HepG2 (cell line): ENCODE data around the gene CALN1. TPM values are rescaled to one million over a fixed set of nuclear protein-coding genes. Genes with fewer than 3 reads are reported as not detected.

ENCODE experiments used
- ATAC-seq: fragments of 200-7000 bp; cut with Tn5 transposase; 3 replicates; pipeline ENCODE4 v1.9.1; 2020; ENCODE audit warnings: mild to moderate bottlenecking, moderate library complexity
- BruUV-seq: library from RNA; stranded (reverse); fragments of 400-500 nt; replicated peaks from 2 replicates; lab custom pipeline; 2021; lab: Mats Ljungman, UMichigan
- CTCF ChIA-PET: fragments of 300-600 bp; formaldehyde crosslinking; extraction: SDS; loops from one replicate; lab custom pipeline; 2021; ENCODE audit warnings: low total read pairs, inconsistent platforms, low intra/inter-chr PET ratio; lab: Yijun Ruan, JAX
- POLR2A ChIA-PET: fragments of 350-600 bp; sonication (Branson Sonifier 250); formaldehyde crosslinking; loops from one replicate; lab custom pipeline; 2020; ENCODE audit warnings: antibody characterized with exemption, inconsistent platforms; lab: Yijun Ruan, JAX
- DNase-seq: peaks from one replicate; pipeline ENCODE4 v3.0.0-alpha.2; 2015; ENCODE audit warnings: low spot score
- FAIRE-seq: peaks from 3 replicates; lab custom pipeline; 2011; peaks lifted over from hg19 to GRCh38; lab: Jason Lieb, UNC
- H2AFZ ChIP-seq: one replicate; pipeline ENCODE4 v1.6.1; 2011; ENCODE audit warnings: low read length, inconsistent platforms
- H3K27ac ChIP-seq: fragments of 300-600 bp; 3 replicates; pipeline ENCODE4 v1.8.0; 2011; ENCODE audit warnings: mixed run types, mild to moderate bottlenecking, mixed read lengths, low read length, inconsistent platforms; ENCODE audit not compliant: insufficient read depth; ENCODE audit errors: extremely low read length
- H3K27me3 ChIP-seq, 2 experiments: fragments of 200-600 bp in 1 of 2; 2 replicates in 1 of 2; 3 replicates in 1 of 2; pipeline versions ENCODE4 v1.6.0 to v1.8.0; 2011; ENCODE audit warnings: low read length in 2 of 2, mild to moderate bottlenecking in 2 of 2, moderate library complexity in 2 of 2, inconsistent platforms in 1 of 2; ENCODE audit not compliant: insufficient read depth in 2 of 2, control insufficient read depth in 1 of 2
- H3K36me3 ChIP-seq, 2 experiments: fragments of 200-600 bp in 1 of 2; replicated peaks in 1 of 2; 2 replicates in 1 of 2; 3 replicates in 1 of 2; pipeline versions ENCODE4 v1.5.1 to v1.8.0; 2011; ENCODE audit warnings: low read length in 2 of 2, inconsistent platforms in 1 of 2; ENCODE audit not compliant: insufficient read depth in 2 of 2, control insufficient read depth in 1 of 2
- H3K4me1 ChIP-seq: 2 replicates; pipeline ENCODE4 v1.5.1; 2012; ENCODE audit warnings: low read length, inconsistent platforms; ENCODE audit not compliant: insufficient read depth
- H3K4me2 ChIP-seq: 2 replicates; pipeline ENCODE4 v1.6.0; 2011; ENCODE audit warnings: low read depth, low read length, inconsistent platforms
- H3K4me3 ChIP-seq, 3 experiments: fragments of 200-600 bp in 1 of 3; sonication (generic), shearing (Covaris generic) in 1 of 3; replicated peaks in 1 of 3; 2 replicates each; pipeline ENCODE4 v1.5.1; 2011 to 2016; ENCODE audit warnings: low read length in 3 of 3, inconsistent platforms in 2 of 3, low read depth in 2 of 3, mild to moderate bottlenecking in 2 of 3, control low read depth in 1 of 3, mixed read lengths in 1 of 3; ENCODE audit not compliant: insufficient read depth in 1 of 3
- H3K79me2 ChIP-seq: one replicate; pipeline ENCODE4 v1.6.1; 2011; ENCODE audit warnings: low read length, inconsistent platforms; ENCODE audit not compliant: insufficient read depth
- H3K9ac ChIP-seq: 2 replicates; pipeline ENCODE4 v1.6.0; 2011; ENCODE audit warnings: mild to moderate bottlenecking, low read depth, low read length, inconsistent platforms; ENCODE audit not compliant: insufficient read depth
- H3K9me3 ChIP-seq: 2 replicates; pipeline ENCODE4 v1.5.1; 2012; ENCODE audit warnings: mild to moderate bottlenecking, low read length
- H4K20me1 ChIP-seq: 2 replicates; pipeline ENCODE4 v1.6.0; 2011; ENCODE audit warnings: inconsistent platforms, mild to moderate bottlenecking, low read length, moderate library complexity; ENCODE audit not compliant: insufficient read depth
- BCL6 ChIP-seq: IDR thresholded peaks from 2 replicates; pipeline ENCODE4 v1.6.1; 2016; ENCODE audit warnings: missing genetic modification reagents, missing compliant biosample characterization
- DR1 ChIP-seq: sonication (generic); formaldehyde crosslinking; IDR thresholded peaks from 2 replicates; pipeline ENCODE4 v1.8.0; 2021; ENCODE audit warnings: mild to moderate bottlenecking, missing genetic modification reagents, inconsistent platforms
- EED ChIP-seq: sonication (generic); formaldehyde crosslinking; IDR thresholded peaks from 2 replicates; pipeline ENCODE4 v1.5.0; 2020; ENCODE audit warnings: mild to moderate bottlenecking, missing genetic modification reagents
- MBD4 ChIP-seq: IDR thresholded peaks from 2 replicates; pipeline ENCODE4 v1.6.1; 2012; ENCODE audit warnings: low read length, inconsistent platforms, borderline replicate concordance
- NR1H2 ChIP-seq: sonication (generic); formaldehyde crosslinking; IDR thresholded peaks from 2 replicates; pipeline ENCODE4 v1.8.1; 2022; ENCODE audit warnings: low read depth, missing genetic modification reagents, borderline replicate concordance
- PCBP2 ChIP-seq: fragments of 200-400 bp; formaldehyde crosslinking; optimal IDR thresholded peaks from 2 replicates; pipeline ENCODE3; 2018; ENCODE audit warnings: low read length, low read depth; ENCODE audit not compliant: poor library complexity, severe bottlenecking
- POLR2AphosphoS2 ChIP-seq: IDR thresholded peaks from 2 replicates; pipeline ENCODE4 v1.6.1; 2011; ENCODE audit warnings: low read depth, low read length, improper control_type of control experiment
- RARG ChIP-seq: sonication (generic); formaldehyde crosslinking; IDR thresholded peaks from 2 replicates; pipeline ENCODE4 v1.4.0; 2020; ENCODE audit warnings: low read depth, mild to moderate bottlenecking, missing genetic modification reagents
- RBAK ChIP-seq: sonication (generic); formaldehyde crosslinking; IDR thresholded peaks from 2 replicates; pipeline ENCODE4 v1.5.1; 2020; ENCODE audit warnings: mild to moderate bottlenecking, missing genetic modification reagents
- SALL1 ChIP-seq: sonication (generic); formaldehyde crosslinking; IDR thresholded peaks from 2 replicates; pipeline ENCODE4 v1.8.0; 2022; ENCODE audit warnings: mild to moderate bottlenecking, missing genetic modification reagents
- STAT5B ChIP-seq: sonication (generic); formaldehyde crosslinking; IDR thresholded peaks from 2 replicates; pipeline ENCODE4 v1.4.0; 2020; ENCODE audit warnings: missing genetic modification reagents
- SYNCRIP ChIP-seq: fragments of 200-400 bp; formaldehyde crosslinking; IDR thresholded peaks from 2 replicates; pipeline ENCODE4 v1.6.1; 2018; ENCODE audit warnings: mild to moderate bottlenecking, low read depth, low read length; ENCODE audit not compliant: insufficient read depth
- TAF15 ChIP-seq: fragments of 200-400 bp; formaldehyde crosslinking; IDR thresholded peaks from one replicate; pipeline ENCODE4 v1.6.1; 2018; ENCODE audit warnings: mild to moderate bottlenecking, low read depth, low read length; ENCODE audit not compliant: poor library complexity, severe bottlenecking
- ZBTB42 ChIP-seq: sonication (generic); formaldehyde crosslinking; IDR thresholded peaks from 2 replicates; pipeline ENCODE4 v1.5.0; 2020; ENCODE audit warnings: mild to moderate bottlenecking, missing genetic modification reagents
- ZMYM3 ChIP-seq: sonication (generic); formaldehyde crosslinking; IDR thresholded peaks from 2 replicates; pipeline ENCODE4 v1.5.1; 2020; ENCODE audit warnings: mild to moderate bottlenecking, missing genetic modification reagents
- ZNF317 ChIP-seq: sonication (generic); formaldehyde crosslinking; IDR thresholded peaks from 2 replicates; pipeline ENCODE4 v1.5.0; 2020; ENCODE audit warnings: mild to moderate bottlenecking, missing genetic modification reagents
- ZNF572 ChIP-seq: sonication (generic); formaldehyde crosslinking; IDR thresholded peaks from 2 replicates; pipeline ENCODE4 v1.5.1; 2020; ENCODE audit warnings: mild to moderate bottlenecking, missing genetic modification reagents
- ZNF629 ChIP-seq: sonication (generic); formaldehyde crosslinking; conservative IDR thresholded peaks from 2 replicates; pipeline ENCODE4 v1.5.0; 2020; ENCODE audit warnings: missing genetic modification reagents
- ZNF766 ChIP-seq: sonication (generic); formaldehyde crosslinking; IDR thresholded peaks from 2 replicates; pipeline ENCODE4 v1.5.0; 2020; ENCODE audit warnings: missing genetic modification reagents, borderline replicate concordance
- WGBS: methylation state at CpG from one replicate; pipeline ENCODE4 v1.1.6; 2017; ENCODE audit warnings: low lambda C conversion rate; 5-methylcytosine and 5-hydroxymethylcytosine counted together
- in situ Hi-C: cut with HindIII; loops from 2 replicates; pipeline ENCODE4 v1.10.0; 2017; ENCODE audit warnings: low pct_unique_long_range_greater_than_20kb; ENCODE audit not compliant: extremely low pct_ligation_motif_present
- intact Hi-C: fragments of 100-400 bp; cut with micrococcal nuclease; formaldehyde crosslinking; loops from one replicate; pipeline ENCODE4 v1.10.0; 2022; ENCODE audit not compliant: unreplicated experiment
- polyA plus RNA-seq, 8 experiments: library from polyadenylated mRNA; depleted of rRNA in 3 of 8; stranded (reverse) in 7 of 8; unstranded in 1 of 8; fragments of >200 nt; fragmentation: Illumina TruSeq in 4 of 8; extraction: Trizol in 4 of 8; gene quantifications; 2 replicates each; pipeline versions ENCODE4 v1.2.1 to v1.2.3, GENCODE V29; 2011 to 2016; ENCODE audit warnings: low read depth in 4 of 8, missing spikeins in 1 of 8, mixed read lengths in 1 of 8; ENCODE audit not compliant: insufficient read depth in 1 of 8
- total RNA-seq, 5 experiments: library from RNA; depleted of rRNA; stranded (reverse); fragments of >200 nt; fragmentation: Illumina TruSeq; extraction: Trizol; gene quantifications; 2 replicates each; pipeline ENCODE4 v1.2.3, GENCODE V29; 2016; ENCODE audit warnings: low read depth in 1 of 5

The CALN1 gene
- total and polyA plus RNA-seq, 2 of the 13 experiments (the other 11 are each of a cell fraction or from before 2014, with no cell fraction given): not detected

GRCh38 chr7:72249106-72249505, 163.0 kb downstream of the CALN1 start:
- no peak for FAIRE-seq
- no peak overlapping the region for H3K27ac ChIP-seq
- no peak overlapping the region for H3K4me2 ChIP-seq
- no TSS peak for BruUV-seq
- no peaks in the 10 kb centered on the region for H3K79me2 ChIP-seq
- no peak for DNase-seq
- no peaks in the 10 kb centered on the region for H3K4me1 ChIP-seq
- H4K20me1 ChIP-seq: no peaks in the 10 kb centered on the region
- peaks cover 0 to under 1% of the 10 kb centered on the region in 2 experiments; a peak in 1 of 5 replicates for H3K27me3 ChIP-seq
- TF ChIP-seq RARG (CRISPR knock-in tag) (no peak), SALL1 (CRISPR knock-in tag) (no peak), RBAK (CRISPR knock-in tag) (no peak), BCL6 (no peak), PCBP2 (no peak), ZNF766 (CRISPR knock-in tag) (no peak), EED (CRISPR knock-in tag) (no peak), MBD4 (no peak), NR1H2 (CRISPR knock-in tag) (no peak), ZNF317 (CRISPR knock-in tag) (no peak), DR1 (no peak), ZNF572 (CRISPR knock-in tag) (no peak), TAF15 (no peak), SYNCRIP (no peak), STAT5B (CRISPR knock-in tag) (no peak), POLR2AphosphoS2 (no peak), ZMYM3 (CRISPR knock-in tag) (no peak), ZBTB42 (CRISPR knock-in tag) (no peak), ZNF629 (CRISPR knock-in tag) (no peak)
- H3K9me3 ChIP-seq: no peaks in the 10 kb centered on the region; the same call in 1 of the 2 replicates
- intact Hi-C loops: no loop called here
- in situ Hi-C loops: no loop called here
- POLR2A ChIA-PET: no interaction called here
- H3K36me3 ChIP-seq: no peaks in the 10 kb centered on the region
- 18% methylated on average over 2 of the region's 3 CpGs for WGBS
- ATAC-seq: no peak
- H3K9ac ChIP-seq: no peak overlapping the region
- no peak overlapping the region for H2AFZ ChIP-seq
- CTCF ChIA-PET: no interaction called here
- H3K4me3 ChIP-seq: no peak overlapping the region
